A673 (cell line): ENCODE measurements around the gene METTL25. TPM values are rescaled to one million over a fixed set of nuclear protein-coding genes. Genes with fewer than 3 reads are reported as not detected.

Experiments
- BruUV-seq: library from RNA; stranded (reverse); fragments of 400-500 nt; replicated peaks from 2 replicates; lab custom pipeline; 2021; lab: Mats Ljungman, UMichigan
- CTCF ChIA-PET: fragments of 300-600 bp; sonication (Branson Sonifier 250); formaldehyde crosslinking; loops from one replicate; lab custom pipeline; 2022; ENCODE audit warnings: antibody characterized with exemption; lab: Charles Lee
- POLR2A ChIA-PET: fragments of 300-600 bp; sonication (Branson Sonifier 250); formaldehyde crosslinking; loops from one replicate; lab custom pipeline; 2022; ENCODE audit warnings: antibody characterized with exemption; ENCODE audit not compliant: low non-redundant PET; lab: Charles Lee
- DNase-seq: peaks from one replicate; pipeline ENCODE4 v3.0.0-alpha.2; 2015; ENCODE audit warnings: low spot score
- H3K27ac ChIP-seq: fragments of 200-600 bp; sonication (generic); 2 replicates; pipeline ENCODE4 v1.5.1; 2016; ENCODE audit warnings: mixed run types, low read depth, mild to moderate bottlenecking, mixed read lengths, antibody characterized with exemption, low read length; ENCODE audit not compliant: poor library complexity, severe bottlenecking
- H3K27me3 ChIP-seq: fragments of 200-600 bp; sonication (generic); replicated peaks from 2 replicates; pipeline ENCODE4 v1.6.1; 2017; ENCODE audit warnings: mixed run types, low read depth, mild to moderate bottlenecking, mixed read lengths, antibody characterized with exemption, low read length; ENCODE audit not compliant: insufficient read depth, poor library complexity
- H3K36me3 ChIP-seq: fragments of 200-600 bp; sonication (generic); 2 replicates; pipeline ENCODE4 v1.6.1; 2016; ENCODE audit warnings: mixed run types, mild to moderate bottlenecking, mixed read lengths, antibody characterized with exemption, low read length; ENCODE audit not compliant: insufficient read depth, poor library complexity, severe bottlenecking
- H3K4me1 ChIP-seq: fragments of 200-600 bp; sonication (generic); 2 replicates; pipeline ENCODE4 v1.6.1; 2017; ENCODE audit warnings: mixed run types, mild to moderate bottlenecking, mixed read lengths, antibody characterized with exemption, low read length; ENCODE audit not compliant: insufficient read depth, poor library complexity, severe bottlenecking
- H3K4me3 ChIP-seq: fragments of 200-600 bp; sonication (generic); 2 replicates; pipeline ENCODE4 v1.5.1; 2016; ENCODE audit warnings: low read depth, mixed run types, mild to moderate bottlenecking, mixed read lengths, low read length; ENCODE audit not compliant: poor library complexity, severe bottlenecking
- H3K9me3 ChIP-seq: fragments of 200-600 bp; sonication (generic); 2 replicates; pipeline ENCODE4 v1.6.1; 2016; ENCODE audit warnings: mixed run types, low read depth, mild to moderate bottlenecking, mixed read lengths, antibody characterized with exemption, low read length; ENCODE audit not compliant: poor library complexity, severe bottlenecking
- EZH2 ChIP-seq: fragments of 200-600 bp; sonication (generic); IDR thresholded peaks from 2 replicates; pipeline ENCODE4 v1.6.1; 2017; ENCODE audit warnings: borderline replicate concordance, low read depth, mild to moderate bottlenecking, mixed read lengths, antibody characterized with exemption, low read length; ENCODE audit not compliant: poor library complexity, severe bottlenecking
- intact Hi-C: fragments of 100-400 bp; cut with micrococcal nuclease; formaldehyde crosslinking; loops from one replicate; pipeline ENCODE4 v1.10.0; 2022; ENCODE audit not compliant: unreplicated experiment
- total RNA-seq: library from RNA; stranded (reverse); gene quantifications from 2 replicates; pipeline ENCODE4 v1.2.3, GENCODE V29; 2021
- TF ChIP-seq, protein P1 (sequence below): fragments of 300-800, 200-600 bp; sonication (generic); conservative IDR thresholded peaks from 2 replicates; pipeline ENCODE4 v1.5.1; 2017; ENCODE audit warnings: low read depth, mild to moderate bottlenecking, antibody characterized with exemption, low read length, moderate library complexity, mixed read lengths

METTL25 gene
- total RNA-seq, 1 experiment from 2014 or later = 5.1 TPM

DNA sequence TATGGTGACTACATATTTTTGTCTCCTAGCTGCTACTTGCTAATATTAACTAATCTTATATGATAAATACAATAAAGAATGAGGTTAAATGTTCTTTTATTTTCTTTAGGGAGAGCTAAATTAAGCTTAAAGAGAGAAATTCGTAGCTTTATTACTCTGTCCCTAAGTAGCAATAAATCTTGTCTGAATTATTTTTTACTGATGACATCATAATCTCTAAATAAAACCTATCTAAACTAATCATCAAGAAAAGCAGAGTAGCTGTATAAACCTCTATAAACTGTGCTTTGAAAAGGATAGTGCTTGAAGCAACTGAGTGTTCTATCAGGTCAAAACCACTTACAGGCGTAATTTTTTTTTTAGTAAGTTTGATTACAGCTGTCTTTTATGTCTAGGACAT, 42.5 kb downstream of the METTL25 start:
- no peaks in the 10 kb centered on the region for H3K27me3 ChIP-seq
- no peaks in the 10 kb centered on the region for H3K9me3 ChIP-seq
- TF ChIP-seq, protein P1, sequence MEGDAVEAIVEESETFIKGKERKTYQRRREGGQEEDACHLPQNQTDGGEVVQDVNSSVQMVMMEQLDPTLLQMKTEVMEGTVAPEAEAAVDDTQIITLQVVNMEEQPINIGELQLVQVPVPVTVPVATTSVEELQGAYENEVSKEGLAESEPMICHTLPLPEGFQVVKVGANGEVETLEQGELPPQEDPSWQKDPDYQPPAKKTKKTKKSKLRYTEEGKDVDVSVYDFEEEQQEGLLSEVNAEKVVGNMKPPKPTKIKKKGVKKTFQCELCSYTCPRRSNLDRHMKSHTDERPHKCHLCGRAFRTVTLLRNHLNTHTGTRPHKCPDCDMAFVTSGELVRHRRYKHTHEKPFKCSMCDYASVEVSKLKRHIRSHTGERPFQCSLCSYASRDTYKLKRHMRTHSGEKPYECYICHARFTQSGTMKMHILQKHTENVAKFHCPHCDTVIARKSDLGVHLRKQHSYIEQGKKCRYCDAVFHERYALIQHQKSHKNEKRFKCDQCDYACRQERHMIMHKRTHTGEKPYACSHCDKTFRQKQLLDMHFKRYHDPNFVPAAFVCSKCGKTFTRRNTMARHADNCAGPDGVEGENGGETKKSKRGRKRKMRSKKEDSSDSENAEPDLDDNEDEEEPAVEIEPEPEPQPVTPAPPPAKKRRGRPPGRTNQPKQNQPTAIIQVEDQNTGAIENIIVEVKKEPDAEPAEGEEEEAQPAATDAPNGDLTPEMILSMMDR = no peak
- TF ChIP-seq EZH2 = no peak
- H3K4me3 ChIP-seq = no peak overlapping the region
- H3K36me3 ChIP-seq = no peaks in the 10 kb centered on the region
- H3K4me1 ChIP-seq = no peaks in the 10 kb centered on the region
- no TSS peak for BruUV-seq
- ChIA-PET CTCF (no interaction called here), POLR2A (no interaction called here)
- DNase-seq = no peak
- no peak overlapping the region for H3K27ac ChIP-seq
- intact Hi-C loops = no loop called here

DNA sequence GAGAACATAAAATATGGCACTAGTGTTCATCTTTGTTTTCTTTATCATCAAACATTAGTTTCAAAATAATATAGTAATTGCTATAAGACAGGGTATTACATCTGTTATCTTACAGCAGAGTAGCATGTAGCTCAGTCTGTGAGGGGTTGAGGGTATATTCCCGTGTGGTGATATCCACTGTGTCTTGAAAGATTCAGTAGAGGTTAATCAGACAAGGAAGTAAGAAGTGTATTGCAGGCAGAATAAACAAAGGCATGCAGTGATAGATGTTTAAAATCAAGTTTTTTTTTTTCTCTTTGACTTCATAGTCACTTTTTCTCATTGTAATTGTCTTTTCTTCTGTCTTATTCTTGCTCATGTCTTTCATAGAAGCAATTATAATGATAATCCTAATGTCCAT, 48.3 kb downstream of the METTL25 start:
- no peaks in the 10 kb centered on the region for H3K9me3 ChIP-seq
- no peak for DNase-seq
- no peak overlapping the region for H3K4me3 ChIP-seq
- H3K36me3 ChIP-seq = no peaks in the 10 kb centered on the region
- intact Hi-C loops = no loop called here
- H3K27ac ChIP-seq = no peak overlapping the region
- ChIA-PET POLR2A (no interaction called here), CTCF (no interaction called here)
- BruUV-seq = no TSS peak
- H3K4me1 ChIP-seq = no peaks in the 10 kb centered on the region
- no peaks in the 10 kb centered on the region for H3K27me3 ChIP-seq
- TF ChIP-seq EZH2 = no peak
- TF ChIP-seq, protein P1 = no peak

DNA sequence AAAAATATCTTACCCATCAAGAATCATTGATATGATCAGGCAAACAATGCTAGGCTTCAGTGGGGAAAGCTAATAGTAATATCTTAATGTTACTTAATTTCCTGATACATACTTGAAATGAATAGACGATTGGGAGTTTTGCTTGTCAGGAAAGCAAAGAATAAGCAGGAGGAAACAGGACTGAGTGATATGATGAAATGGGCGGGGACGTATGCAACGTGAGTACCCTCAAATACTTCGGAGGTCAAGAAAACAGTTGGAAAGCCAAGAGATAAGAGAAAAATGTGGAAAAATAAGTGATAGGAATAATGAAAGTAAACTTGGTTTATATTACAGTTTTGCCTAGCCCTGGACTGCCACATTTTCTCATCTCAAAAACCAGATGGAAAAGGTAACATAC, 49.2 kb downstream of the METTL25 start:
- Histone ChIP-seq H3K27me3 (no peaks in the 10 kb centered on the region), H3K9me3 (no peaks in the 10 kb centered on the region), H3K27ac (no peak overlapping the region), H3K4me1 (no peaks in the 10 kb centered on the region), H3K36me3 (no peaks in the 10 kb centered on the region), H3K4me3 (no peak overlapping the region)
- DNase-seq = no peak
- ChIA-PET POLR2A (no interaction called here), CTCF (no interaction called here)
- intact Hi-C loops = no loop called here
- no TSS peak for BruUV-seq
- TF ChIP-seq, protein P1 = no peak
- TF ChIP-seq EZH2 = no peak
